CD8-positive, alpha-beta memory T cell (primary cell): ENCODE results near the gene CASKIN1. TPM values are rescaled to one million over a fixed set of nuclear protein-coding genes. Genes with fewer than 3 reads are reported as not detected.
A peak's percentile ranks its signal among the peaks of the same experiment; 100 is the strongest.

ENCODE experiments used
- CTCF ChIA-PET: fragments of 350-600 bp; sonication (Branson Sonifier 250); formaldehyde crosslinking; loops from one replicate; lab custom pipeline; 2021; ENCODE audit warnings: antibody characterized with exemption; lab: Charles Lee
- POLR2A ChIA-PET: fragments of 350-600 bp; sonication (Branson Sonifier 250); formaldehyde crosslinking; loops from one replicate; lab custom pipeline; 2021; ENCODE audit warnings: antibody characterized with exemption; lab: Charles Lee
- DNase-seq, 5 donors: peaks; one replicate each; pipeline versions ENCODE4 v3.0.0 to v3.0.0-alpha.2; 2020 to 2022; ENCODE audit warnings: mixed read lengths in 1 of 5
- H3K27ac ChIP-seq: one replicate; pipeline ENCODE4 v1.7.0; 2013; ENCODE audit warnings: low read depth, mild to moderate bottlenecking, low read length, moderate library complexity
- H3K27me3 ChIP-seq: 2 replicates; pipeline ENCODE4 v1.7.0; 2013; ENCODE audit warnings: low read length, mild to moderate bottlenecking; ENCODE audit not compliant: insufficient read depth, poor library complexity, severe bottlenecking
- H3K36me3 ChIP-seq: 2 replicates; pipeline ENCODE4 v1.7.0; 2013; ENCODE audit warnings: mild to moderate bottlenecking, low read length, moderate library complexity; ENCODE audit not compliant: insufficient read depth
- H3K4me1 ChIP-seq: 2 replicates; pipeline ENCODE4 v1.7.0; 2013; ENCODE audit warnings: mild to moderate bottlenecking, low read length, moderate library complexity; ENCODE audit not compliant: insufficient read depth
- H3K4me3 ChIP-seq: 2 replicates; pipeline ENCODE4 v1.7.0; 2013; ENCODE audit warnings: mild to moderate bottlenecking, low read length
- H3K9me3 ChIP-seq: 2 replicates; pipeline ENCODE4 v1.7.0; 2013; ENCODE audit warnings: mild to moderate bottlenecking, low read length
- H3K27ac Mint-ChIP-seq, 8 donors: one replicate each; pipeline ENCODE4 v1.8.0; 2020 to 2021; ENCODE audit warnings: mixed read lengths in 8 of 8, mild to moderate bottlenecking in 6 of 8, inconsistent platforms in 3 of 8, moderate library complexity in 3 of 8
- H3K27me3 Mint-ChIP-seq, 2 donors: one replicate each; pipeline ENCODE4 v1.8.0; 2020 to 2021; ENCODE audit warnings: mixed read lengths in 2 of 2, mild to moderate bottlenecking in 1 of 2, moderate library complexity in 1 of 2
- H3K36me3 Mint-ChIP-seq, 3 donors: one replicate each; pipeline ENCODE4 v1.8.0; 2020 to 2021; ENCODE audit warnings: mixed read lengths in 3 of 3, inconsistent platforms in 1 of 3, mild to moderate bottlenecking in 1 of 3
- H3K4me1 Mint-ChIP-seq, 3 donors: one replicate each; pipeline ENCODE4 v1.8.0; 2020 to 2021; ENCODE audit warnings: mixed read lengths in 3 of 3, inconsistent platforms in 1 of 3, mild to moderate bottlenecking in 1 of 3
- H3K4me3 Mint-ChIP-seq, 7 donors: one replicate each; pipeline ENCODE4 v1.8.0; 2020 to 2021; ENCODE audit warnings: mixed read lengths in 7 of 7, mild to moderate bottlenecking in 6 of 7, moderate library complexity in 4 of 7, inconsistent platforms in 2 of 7
- H3K9me3 Mint-ChIP-seq, 5 donors: one replicate each; pipeline ENCODE4 v1.8.0; 2020 to 2022; ENCODE audit warnings: mixed read lengths in 5 of 5, mild to moderate bottlenecking in 3 of 5, moderate library complexity in 2 of 5, inconsistent platforms in 1 of 5
- polyA plus RNA-seq: library from polyadenylated mRNA; unstranded; fragments of 300-500 nt; fragmentation: Illumina TruSeq; gene quantifications from one replicate; pipeline ENCODE4 v1.2.3, GENCODE V29; 2021
- total RNA-seq, 2 experiments: library from RNA; stranded (reverse); gene quantifications; one replicate each; pipeline ENCODE4 v1.2.3, GENCODE V29; 2021

CASKIN1 gene
- total and polyA plus RNA-seq, 3 experiments from 2014 or later, result 0.13 to 0.24 TPM; not detected in 1

GRCh38 chr16:2216330-2216729, 19.9 kb upstream of the CASKIN1 start:
- Mint-ChIP-seq H3K27ac (peak overlapping the region in 2 of 8 donors; percentile 33 to 38), H3K9me3 (no peaks in the 10 kb centered on the region), H3K4me3 (peak overlapping the region in 6 of 7 donors; percentile 39 to 95 (median 58)), H3K27me3 (no peaks in the 10 kb centered on the region), H3K36me3 (peaks cover 0 to 16% (median 0%) of the 10 kb centered on the region in 3 donors), H3K4me1 (peaks cover 16 to 26% (median 17%) of the 10 kb centered on the region in 3 donors)
- H3K4me1 ChIP-seq, result peaks cover 15% of the 10 kb centered on the region
- H3K36me3 ChIP-seq, result no peaks in the 10 kb centered on the region
- no peak overlapping the region for H3K4me3 ChIP-seq
- H3K9me3 ChIP-seq, result no peaks in the 10 kb centered on the region
- POLR2A ChIA-PET, result interaction anchor here (0.6 kb wide), 1 partner anchor 33 kb away, joined by 4 read pairs; no protein-coding TSS in a partner anchor
- no peaks in the 10 kb centered on the region for H3K27me3 ChIP-seq
- CTCF ChIA-PET, result no interaction called here
- DNase-seq, result no peak
- peak overlapping the region; percentile 89 for H3K27ac ChIP-seq

GRCh38 chr16:2214719-2214968, 18.2 kb upstream of the CASKIN1 start, which contains the start of gene PGP:
TSS of gene PGP (minus strand) at chr16:2214840. CDS start at chr16:2214777, 63 bp downstream.
- H3K27me3 ChIP-seq, result no peaks in the 10 kb centered on the region
- no peaks in the 10 kb centered on the region for H3K9me3 ChIP-seq
- peak within 1 kb of the TSS; percentile 93 for H3K4me3 ChIP-seq
- no peak for DNase-seq
- Mint-ChIP-seq H3K4me1 (peaks cover 16 to 26% (median 17%) of the 10 kb centered on the region in 3 donors), H3K9me3 (no peaks in the 10 kb centered on the region), H3K4me3 (peak within 1 kb of the TSS; percentile 82 to 95 (median 89)), H3K27ac (peak within 1 kb of the TSS; percentile 75 to 95 (median 84)), H3K36me3 (peaks cover 0 to 19% (median 0%) of the 10 kb centered on the region in 3 donors), H3K27me3 (no peaks in the 10 kb centered on the region)
- CTCF ChIA-PET, result interaction anchor here (1.0 to 1.6 kb wide), 3 partner anchors 9 to 74 kb away, joined by 3 read pairs; partner anchors contain the start of gene MLST8
- POLR2A ChIA-PET, result interaction anchor here (0.5 to 2.1 kb wide), 16 partner anchors 9 to 1971 kb away, joined by 3 to 20 read pairs (median 6); partner anchors contain the start of genes DNASE1L2, E4F1, ECI1 and MLST8
- peak within 1 kb of the TSS; percentile 89 for H3K27ac ChIP-seq
- H3K4me1 ChIP-seq, result peaks cover 15% of the 10 kb centered on the region
- H3K36me3 ChIP-seq, result no peaks in the 10 kb centered on the region

- Mint-ChIP-seq H3K4me1 (peaks cover 16 to 26% (median 17%) of the 10 kb centered on the region in 3 donors), H3K4me3 (peak overlapping the region; percentile 70 to 88 (median 74)), H3K27me3 (no peaks in the 10 kb centered on the region), H3K27ac (peak overlapping the region in 5 of 8 donors; percentile 19 to 95 (median 60)), H3K9me3 (no peaks in the 10 kb centered on the region), H3K36me3 (peaks cover 0 to 21% (median 0%) of the 10 kb centered on the region in 3 donors)
- CTCF ChIA-PET, result interaction anchor here (1.1 to 1.6 kb wide), 2 partner anchors 8 to 73 kb away, joined by 3 read pairs; partner anchors contain the start of gene MLST8
- POLR2A ChIA-PET, result interaction anchor here (0.5 to 2.1 kb wide), 15 partner anchors 8 to 1971 kb away, joined by 3 to 20 read pairs (median 7); partner anchors contain the start of genes DNASE1L2, E4F1, ECI1 and MLST8
- no peaks in the 10 kb centered on the region for H3K27me3 ChIP-seq
- no peak for DNase-seq
- peak overlapping the region; percentile 49 for H3K4me3 ChIP-seq
- H3K9me3 ChIP-seq, result no peaks in the 10 kb centered on the region
- peak overlapping the region; percentile 51 for H3K27ac ChIP-seq
- H3K36me3 ChIP-seq, result no peaks in the 10 kb centered on the region
- H3K4me1 ChIP-seq, result peaks cover 15% of the 10 kb centered on the region
These were observed 17.7 kb upstream of the CASKIN1 start for GRCh38 chr16:2213817-2214718.

- peak overlapping the region; percentile 41 for H3K4me3 ChIP-seq
- peaks cover 15% of the 10 kb centered on the region for H3K4me1 ChIP-seq
- POLR2A ChIA-PET, result no interaction called here
- no peaks in the 10 kb centered on the region for H3K9me3 ChIP-seq
- H3K27ac Mint-ChIP-seq, result peak overlapping the region in 1 of 8 donors; percentile 95
- peak overlapping the region; percentile 43 to 88 (median 74) for H3K4me3 Mint-ChIP-seq
- H3K36me3 Mint-ChIP-seq, result peaks cover 0 to 32% (median 2%) of the 10 kb centered on the region in 3 donors
- H3K27me3 Mint-ChIP-seq, result no peaks in the 10 kb centered on the region
- H3K27me3 ChIP-seq, result no peaks in the 10 kb centered on the region
- peaks cover 18 to 29% (median 20%) of the 10 kb centered on the region in 3 donors for H3K4me1 Mint-ChIP-seq
- H3K9me3 Mint-ChIP-seq, result no peaks in the 10 kb centered on the region
- H3K27ac ChIP-seq, result peak overlapping the region; percentile 48
- CTCF ChIA-PET, result interaction anchor here (1.1 to 1.3 kb wide), 2 partner anchors 39 to 56 kb away, joined by 3 read pairs; partner anchors contain the start of gene ECI1
- H3K36me3 ChIP-seq, result no peaks in the 10 kb centered on the region
- DNase-seq, result no peak
These were observed 16.2 kb upstream of the CASKIN1 start for GRCh38 chr16:2212362-2213324.

GRCh38 chr16:2211923-2212347, 15.5 kb upstream of the CASKIN1 start:
- H3K9me3 Mint-ChIP-seq, result no peaks in the 10 kb centered on the region
- H3K4me3 ChIP-seq, result no peak overlapping the region
- H3K4me1 Mint-ChIP-seq, result peaks cover 20 to 36% (median 25%) of the 10 kb centered on the region in 3 donors
- ChIA-PET CTCF (interaction anchor here (1.3 kb wide), 1 partner anchor 57 kb away, joined by 3 read pairs; no protein-coding TSS in a partner anchor), POLR2A (no interaction called here)
- peaks cover 15% of the 10 kb centered on the region for H3K4me1 ChIP-seq
- H3K9me3 ChIP-seq, result no peaks in the 10 kb centered on the region
- H3K27me3 ChIP-seq, result no peaks in the 10 kb centered on the region
- peaks cover 3% of the 10 kb centered on the region for H3K36me3 ChIP-seq
- H3K4me3 Mint-ChIP-seq, result peak overlapping the region in 4 of 7 donors; percentile 28 to 66 (median 40)
- no peak overlapping the region for H3K27ac ChIP-seq
- H3K27me3 Mint-ChIP-seq, result no peaks in the 10 kb centered on the region
- H3K27ac Mint-ChIP-seq, result peak overlapping the region in 1 of 8 donors; percentile 20
- H3K36me3 Mint-ChIP-seq, result peaks cover 0 to 39% (median 4%) of the 10 kb centered on the region in 3 donors
- DNase-seq, result no peak

GRCh38 chr16:2210386-2211365, 14.3 kb upstream of the CASKIN1 start, which contains the start of gene BRICD5:
TSS of gene BRICD5 (minus strand) at chr16:2210863. CDS start at chr16:2210833, 30 bp downstream.
- Histone ChIP-seq H3K27ac (no peak within 1 kb of the TSS), H3K4me3 (no peak within 1 kb of the TSS), H3K27me3 (no peaks in the 10 kb centered on the region), H3K4me1 (peaks cover 26% of the 10 kb centered on the region), H3K9me3 (no peaks in the 10 kb centered on the region), H3K36me3 (peaks cover 3% of the 10 kb centered on the region)
- ChIA-PET CTCF (no interaction called here), POLR2A (no interaction called here)
- H3K9me3 Mint-ChIP-seq, result no peaks in the 10 kb centered on the region
- H3K27me3 Mint-ChIP-seq, result no peaks in the 10 kb centered on the region
- peak within 1 kb of the TSS in 2 of 8 donors; percentile 20 to 21 for H3K27ac Mint-ChIP-seq
- H3K36me3 Mint-ChIP-seq, result peaks cover 0 to 45% (median 4%) of the 10 kb centered on the region in 3 donors
- no peak for DNase-seq
- peaks cover 23 to 46% (median 33%) of the 10 kb centered on the region in 3 donors for H3K4me1 Mint-ChIP-seq
- no peak within 1 kb of the TSS for H3K4me3 Mint-ChIP-seq
